Right lobe of liver (tissue), 4 donors: ENCODE data around the gene ADRA1B.

Experiments used
- CTCF ChIP-seq, 4 donors: fragments of 200-600 bp in 3 of 4; fragments of 450-650 bp in 1 of 4; IDR thresholded peaks; one replicate each; pipeline versions ENCODE4 v1.5.1 to v1.8.0; 2016 to 2022; ENCODE audit warnings: antibody characterized with exemption in 4 of 4, mild to moderate bottlenecking in 2 of 4
- POLR2A ChIP-seq: fragments of 450-650 bp; IDR thresholded peaks from one replicate; pipeline ENCODE4 v1.6.1; 2017; ENCODE audit warnings: antibody characterized with exemption, mild to moderate bottlenecking
- donor health status: DM: no; HTN: no; CAD: no.
- donor health status: DM: no; HTN: no; CAD: no.
- donor health status: DM: no; HTN: yes; CAD: no.

GRCh38 chr5:159890141-159890540 is 26.1 kb upstream of the ADRA1B start:
- TF ChIP-seq CTCF (IDR thresholded peaks at IDR 0.05) (no peak), POLR2A (no peak)
